IMR-90 (cell line): ENCODE data around the gene PPP1R14C. TPM values are rescaled to one million over a fixed set of nuclear protein-coding genes. Genes with fewer than 3 reads are reported as not detected.

ENCODE experiments used
- ATAC-seq: fragments of 200-7000 bp; cut with Tn5 transposase; 2 replicates; pipeline ENCODE4 v1.9.1; 2020; ENCODE audit warnings: low read depth, mild to moderate bottlenecking, moderate library complexity
- BruUV-seq: library from RNA; stranded (reverse); fragments of 400-500 nt; replicated peaks from 2 replicates; lab custom pipeline; 2021; lab: Mats Ljungman, UMichigan
- CTCF ChIA-PET: fragments of 300-600 bp; formaldehyde crosslinking; extraction: SDS; loops from one replicate; lab custom pipeline; 2021; ENCODE audit warnings: antibody characterized with exemption; lab: Yijun Ruan, JAX
- POLR2A ChIA-PET: fragments of 300-600 bp; sonication (Branson Sonifier 250); formaldehyde crosslinking; loops from one replicate; lab custom pipeline; 2022; ENCODE audit warnings: antibody characterized with exemption; ENCODE audit not compliant: unreplicated experiment; lab: Charles Lee
- DNase-seq: peaks from one replicate; pipeline ENCODE4 v3.0.0; 2013
- H2AFZ ChIP-seq: replicated peaks from 2 replicates; pipeline ENCODE3; 2013; ENCODE audit warnings: low read length, mild to moderate bottlenecking; ENCODE audit not compliant: poor library complexity
- H2AK5ac ChIP-seq: 2 replicates; pipeline ENCODE4 v1.6.1; 2013; ENCODE audit warnings: low read depth, low read length, inconsistent platforms
- H2AK9ac ChIP-seq: replicated peaks from 2 replicates; pipeline ENCODE3; 2013; ENCODE audit warnings: mild to moderate bottlenecking, low read depth, low read length, moderate library complexity; ENCODE audit not compliant: poor library complexity
- H2BK120ac ChIP-seq: 2 replicates; pipeline ENCODE4 v1.6.1; 2013; ENCODE audit warnings: low read depth, low read length, inconsistent platforms
- H2BK15ac ChIP-seq: 3 replicates; pipeline ENCODE4 v1.6.1; 2013; ENCODE audit warnings: low read depth, low read length, inconsistent platforms
- H2BK20ac ChIP-seq: 2 replicates; pipeline ENCODE4 v1.6.1; 2013; ENCODE audit warnings: low read depth, mild to moderate bottlenecking, inconsistent platforms, low read length, moderate library complexity
- H2BK5ac ChIP-seq: 2 replicates; pipeline ENCODE4 v1.6.1; 2013; ENCODE audit warnings: mild to moderate bottlenecking, low read depth, low read length, inconsistent platforms; ENCODE audit not compliant: poor library complexity, severe bottlenecking
- H3K14ac ChIP-seq: replicated peaks from 2 replicates; pipeline ENCODE4 v1.6.1; 2013; ENCODE audit warnings: low read depth, low read length, inconsistent platforms
- H3K18ac ChIP-seq: 2 replicates; pipeline ENCODE4 v1.6.1; 2013; ENCODE audit warnings: low read depth, low read length, control low read depth
- H3K23ac ChIP-seq: 2 replicates; pipeline ENCODE4 v1.6.1; 2013; ENCODE audit warnings: low read depth, low read length, inconsistent platforms
- H3K27ac ChIP-seq: 2 replicates; pipeline ENCODE4 v1.5.1; 2013; ENCODE audit warnings: mild to moderate bottlenecking, control low read depth, low read length; ENCODE audit not compliant: insufficient read depth
- H3K27me3 ChIP-seq: 2 replicates; pipeline ENCODE4 v1.6.1; 2013; ENCODE audit warnings: low read length; ENCODE audit not compliant: control insufficient read depth, insufficient read depth
- H3K36me3 ChIP-seq: 2 replicates; pipeline ENCODE4 v1.6.1; 2013; ENCODE audit warnings: low read length, mixed read lengths; ENCODE audit not compliant: control insufficient read depth, insufficient read depth
- H3K4ac ChIP-seq: 2 replicates; pipeline ENCODE4 v1.6.1; 2013; ENCODE audit warnings: low read depth, low read length, inconsistent platforms
- H3K4me1 ChIP-seq: 2 replicates; pipeline ENCODE4 v1.6.1; 2013; ENCODE audit warnings: low read length, mixed read lengths; ENCODE audit not compliant: control insufficient read depth, insufficient read depth
- H3K4me2 ChIP-seq: 2 replicates; pipeline ENCODE4 v1.6.1; 2013; ENCODE audit warnings: low read depth, mild to moderate bottlenecking, control low read depth, low read length, moderate library complexity
- H3K4me3 ChIP-seq: 2 replicates; pipeline ENCODE4 v1.5.1; 2013; ENCODE audit warnings: low read depth, mild to moderate bottlenecking, control low read depth, low read length, moderate library complexity; ENCODE audit not compliant: insufficient read depth
- H3K56ac ChIP-seq: 2 replicates; pipeline ENCODE4 v1.6.1; 2013; ENCODE audit warnings: low read length, inconsistent platforms; ENCODE audit not compliant: insufficient read depth; ENCODE audit errors: extremely low read depth
- H3K79me1 ChIP-seq, 2 experiments: 2 replicates each; pipeline ENCODE4 v1.6.1; 2013; ENCODE audit warnings: low read length in 2 of 2, inconsistent platforms in 1 of 2, low read depth in 1 of 2
- H3K9ac ChIP-seq: 2 replicates; pipeline ENCODE4 v1.6.1; 2013; ENCODE audit warnings: low read depth, low read length, control low read depth
- H3K9me1 ChIP-seq: 2 replicates; pipeline ENCODE4 v1.6.1; 2013; ENCODE audit warnings: low read length, inconsistent platforms; ENCODE audit not compliant: insufficient read depth
- H3K9me3 ChIP-seq: 2 replicates; pipeline ENCODE4 v1.6.1; 2013; ENCODE audit warnings: low read length; ENCODE audit not compliant: control insufficient read depth, insufficient read depth
- H4K20me1 ChIP-seq: 2 replicates; pipeline ENCODE4 v1.6.1; 2013; ENCODE audit warnings: low read length, inconsistent platforms; ENCODE audit not compliant: insufficient read depth
- H4K5ac ChIP-seq: 2 replicates; pipeline ENCODE4 v1.6.1; 2013; ENCODE audit warnings: mild to moderate bottlenecking, low read depth, low read length, control low read depth
- H4K8ac ChIP-seq, 2 experiments: 2 replicates each; pipeline ENCODE4 v1.6.1; 2013; ENCODE audit warnings: low read depth in 2 of 2, low read length in 2 of 2, control low read depth in 1 of 2, inconsistent platforms in 1 of 2
- H4K91ac ChIP-seq: 2 replicates; pipeline ENCODE4 v1.6.1; 2013; ENCODE audit warnings: low read depth, low read length, inconsistent platforms; ENCODE audit not compliant: insufficient read depth
- MAFK ChIP-seq: IDR thresholded peaks from 2 replicates; pipeline ENCODE4 v1.6.1; 2012; ENCODE audit warnings: low read depth, low read length, improper control_type of control experiment
- POLR2A ChIP-seq: IDR thresholded peaks from 2 replicates; pipeline ENCODE4 v1.6.1; 2012; ENCODE audit warnings: mild to moderate bottlenecking, low read depth, low read length
- WGBS, 2 experiments: methylation state at CpG; one replicate each; pipeline versions ENCODE4 v1.1.5 to v1.1.7; 2013; ENCODE audit warnings: missing lambda C conversion rate in 2 of 2; ENCODE audit not compliant: insufficient read length in 1 of 2; ENCODE audit errors: extremely low coverage in 2 of 2; 5-methylcytosine and 5-hydroxymethylcytosine counted together
- dilution Hi-C: fragments of 300-500 bp; cut with HindIII; formaldehyde crosslinking; loops from one replicate; pipeline ENCODE4 v1.14.3; 2018; ENCODE audit warnings: low sequenced_read_pairs; ENCODE audit not compliant: unreplicated experiment
- in situ Hi-C: fragments of 300-500 bp; cut with MboI; formaldehyde crosslinking; loops from 3 replicates; pipeline ENCODE4 v1.14.3; 2019; ENCODE audit warnings: low sequenced_read_pairs, inconsistent platforms, mixed read lengths
- intact Hi-C: fragments of 100-400 bp; cut with micrococcal nuclease; formaldehyde crosslinking; loops from 2 replicates; pipeline ENCODE4 v1.10.0; 2022
- polyA plus RNA-seq, 3 experiments: library from polyadenylated mRNA; depleted of rRNA; stranded (reverse); fragments of >200 nt; gene quantifications; 2 replicates each; pipeline ENCODE4 v1.2.3, GENCODE V29; 2012; ENCODE audit warnings: low replicate concordance in 1 of 3
- total RNA-seq: library from RNA; depleted of rRNA; stranded (reverse); fragments of >200 nt; gene quantifications from 2 replicates; pipeline ENCODE4 v1.2.3, GENCODE V29; 2012

PPP1R14C gene
- total and polyA plus RNA-seq, 2 of the 4 experiments (the other 2 are of a cell fraction), result not detected

GRCh38 chr6:150112233-150112632, 30.6 kb upstream of the PPP1R14C start:
- CTCF ChIA-PET, result interaction anchor here (0.6 kb wide), 1 partner anchor 298 kb away, joined by 6 read pairs; no protein-coding TSS in a partner anchor

More at GRCh38 chr6:150112233-150112632, 30.6 kb upstream of the PPP1R14C start:
- Histone ChIP-seq H2AK5ac (no peak overlapping the region), H4K5ac (no peak overlapping the region), H3K27me3 (peaks cover 2% of the 10 kb centered on the region; the same call in 1 of the 2 replicates), H3K18ac (no peak overlapping the region), H2BK5ac (no peak overlapping the region), H3K23ac (no peak overlapping the region), H3K4me3 (no peak overlapping the region), H3K4me1 (no peaks in the 10 kb centered on the region), H3K27ac (no peak overlapping the region), H3K14ac (no peak overlapping the region), H2AK9ac (no peak overlapping the region), H3K56ac (no peak overlapping the region), H3K9me3 (peaks cover 3% of the 10 kb centered on the region; the same call in 1 of the 2 replicates), H2BK15ac (no peak overlapping the region), H3K4me2 (no peak overlapping the region), H4K91ac (no peak overlapping the region), H2BK20ac (no peak overlapping the region), H2AFZ (no peak overlapping the region), H3K4ac (no peak overlapping the region), H2BK120ac (no peak overlapping the region), H3K9me1 (no peaks in the 10 kb centered on the region), H4K8ac (no peak overlapping the region), H3K79me1 (no peaks in the 10 kb centered on the region), H4K20me1 (no peaks in the 10 kb centered on the region), H3K36me3 (no peaks in the 10 kb centered on the region), H3K9ac (no peak overlapping the region)
- intact Hi-C loops, result no loop called here
- no peak for DNase-seq
- BruUV-seq, result no TSS peak
- POLR2A ChIA-PET, result no interaction called here
- dilution Hi-C loops, result no loop called here
- no peak for ATAC-seq
- in situ Hi-C loops, result no loop called here
- TF ChIP-seq POLR2A, result no peak
- no peak for TF ChIP-seq MAFK
- 93% methylated on average over 2 of the region's 6 CpGs; no CpG with 5 or more reads in 1 of the 2 experiments for WGBS, 2 experiments
